ENCODE measurements around the gene PPIA.

GRCh38 chr7:44845451-44845850 lies 49.0 kb downstream of the PPIA start:
- TF ChIP-seq CTCF (IDR thresholded peaks at IDR 0.05) (no peak), POLR2A (IDR thresholded peaks at IDR 0.05) (no peak)

Measured in prostate gland (tissue), 2 donors.